ENCODE measurements around the gene VENTX. TPM values are rescaled to one million over a fixed set of nuclear protein-coding genes. Genes with fewer than 3 reads are reported as not detected.
A peak's percentile ranks its signal among the peaks of the same experiment; 100 is the strongest.

VENTX gene
- total RNA-seq, 1 experiment from 2014 or later = not detected

DNA sequence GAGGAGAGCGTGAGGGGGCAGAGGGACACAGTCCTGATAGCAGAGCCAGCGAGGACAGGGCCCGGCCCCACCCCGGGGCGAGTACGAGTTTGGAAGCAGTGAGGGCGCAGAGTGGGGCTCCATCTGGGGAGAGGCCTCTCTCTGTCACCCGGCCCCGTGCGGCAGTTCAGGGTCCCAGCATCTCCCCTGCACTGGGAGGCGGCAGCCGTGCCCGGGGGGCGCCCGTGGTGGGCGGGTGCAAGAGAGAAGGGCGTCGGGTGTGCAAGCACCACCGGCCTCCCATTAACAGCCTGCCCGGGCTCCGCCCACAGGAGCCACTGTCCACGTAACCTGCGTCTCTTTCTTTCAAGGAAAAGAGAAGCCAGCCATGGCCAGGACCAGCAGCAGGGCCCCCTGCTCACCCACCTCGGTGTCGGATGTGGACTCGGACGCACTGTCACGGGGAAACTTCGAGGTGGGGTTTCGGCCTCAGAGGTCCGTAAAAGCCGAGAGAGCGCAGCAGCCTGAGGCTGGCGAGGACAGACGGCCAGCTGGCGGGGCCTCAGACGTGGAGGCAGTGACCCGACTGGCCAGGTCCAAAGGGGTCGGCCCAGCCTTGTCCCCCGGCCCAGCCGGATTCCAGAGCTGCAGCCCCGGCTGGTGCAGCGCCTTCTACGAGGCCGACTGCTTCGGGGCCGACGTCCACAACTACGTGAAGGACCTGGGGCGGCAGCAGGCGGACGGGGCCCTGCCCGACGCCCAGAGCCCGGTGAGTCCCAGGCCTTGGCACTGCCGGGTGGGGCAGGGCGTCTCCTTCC, 36.3 kb upstream of the VENTX start:
- no peak for DNase-seq (ENCODE audit: low spot score)
- in situ Hi-C loops (cut with HindIII; ENCODE audit: low sequenced_read_pairs) = no loop called here

DNA sequence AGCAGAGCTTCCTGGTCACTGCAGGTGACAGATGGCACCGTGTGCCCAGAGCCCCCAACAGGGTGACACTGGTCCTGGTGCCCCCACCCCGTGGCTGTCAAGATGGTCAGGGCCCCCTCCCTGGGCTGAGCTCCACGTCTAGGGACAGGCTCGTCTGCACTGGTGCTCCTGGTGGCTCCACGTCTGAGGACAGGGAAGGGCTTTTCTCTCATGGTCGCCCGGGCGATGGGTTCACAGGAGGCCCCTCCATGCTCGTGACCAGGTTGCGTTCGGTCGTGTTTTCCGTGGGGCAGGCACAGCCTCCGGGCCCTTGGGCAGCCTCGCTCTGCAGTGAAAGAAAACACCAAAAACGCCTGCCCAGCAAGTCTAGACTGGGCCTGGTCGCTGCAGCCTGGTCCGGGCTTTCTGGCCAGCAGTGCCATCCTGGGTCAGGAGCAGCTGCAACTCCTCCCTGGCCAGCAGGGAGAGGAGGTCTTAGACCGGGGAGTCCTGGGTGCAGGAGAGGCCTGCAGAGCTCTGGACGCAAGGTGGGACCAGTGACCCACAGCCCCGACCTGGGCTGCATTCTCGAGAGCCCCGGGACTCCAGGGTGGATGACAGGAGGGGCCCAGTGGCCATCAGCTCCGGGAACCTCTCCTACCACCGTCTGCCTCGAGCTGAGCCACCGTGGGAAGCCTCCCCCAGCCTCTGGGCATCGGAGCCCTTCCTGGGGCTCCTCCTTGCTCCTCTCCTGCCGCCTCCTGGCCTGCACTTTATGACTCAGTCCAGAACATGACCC, 35.5 kb upstream of the VENTX start:
- in situ Hi-C loops (cut with HindIII; ENCODE audit: low sequenced_read_pairs) = no loop called here
- DNase-seq (ENCODE audit: low spot score) = no peak

GRCh38 chr10:133202778-133203651, 34.6 kb upstream of the VENTX start:
- in situ Hi-C loops (cut with HindIII; ENCODE audit: low sequenced_read_pairs) = no loop called here
- DNase-seq (ENCODE audit: low spot score) = no peak

DNA sequence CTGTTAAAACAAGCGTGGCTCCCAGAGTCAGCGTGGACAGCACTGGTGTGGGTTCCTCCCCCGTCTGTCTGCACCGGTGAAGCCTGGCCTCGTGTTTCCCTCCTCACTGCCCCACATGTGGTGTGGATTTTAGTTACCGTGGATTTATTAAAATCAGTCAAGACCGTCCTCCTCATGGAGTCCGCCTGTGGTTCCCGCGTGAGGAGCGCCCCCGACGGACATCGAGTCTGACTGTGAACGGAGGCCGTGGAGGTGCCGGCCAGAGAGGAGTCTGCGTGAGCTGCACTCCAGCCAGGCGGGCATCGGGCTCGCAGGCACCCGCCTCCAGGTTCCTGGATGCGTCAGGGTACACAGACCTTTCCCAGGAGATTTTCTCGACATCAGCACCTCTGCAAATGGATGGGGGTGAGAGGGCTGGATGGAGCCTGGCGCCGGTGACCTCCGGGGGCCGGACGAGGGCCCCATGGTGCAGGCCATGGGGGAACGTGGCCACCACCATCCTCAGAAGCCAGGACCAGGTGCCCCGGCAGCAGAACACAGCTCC, 33.9 kb upstream of the VENTX start:
- no peak for DNase-seq (ENCODE audit: low spot score)
- in situ Hi-C loops (cut with HindIII; ENCODE audit: low sequenced_read_pairs) = no loop called here

DNA sequence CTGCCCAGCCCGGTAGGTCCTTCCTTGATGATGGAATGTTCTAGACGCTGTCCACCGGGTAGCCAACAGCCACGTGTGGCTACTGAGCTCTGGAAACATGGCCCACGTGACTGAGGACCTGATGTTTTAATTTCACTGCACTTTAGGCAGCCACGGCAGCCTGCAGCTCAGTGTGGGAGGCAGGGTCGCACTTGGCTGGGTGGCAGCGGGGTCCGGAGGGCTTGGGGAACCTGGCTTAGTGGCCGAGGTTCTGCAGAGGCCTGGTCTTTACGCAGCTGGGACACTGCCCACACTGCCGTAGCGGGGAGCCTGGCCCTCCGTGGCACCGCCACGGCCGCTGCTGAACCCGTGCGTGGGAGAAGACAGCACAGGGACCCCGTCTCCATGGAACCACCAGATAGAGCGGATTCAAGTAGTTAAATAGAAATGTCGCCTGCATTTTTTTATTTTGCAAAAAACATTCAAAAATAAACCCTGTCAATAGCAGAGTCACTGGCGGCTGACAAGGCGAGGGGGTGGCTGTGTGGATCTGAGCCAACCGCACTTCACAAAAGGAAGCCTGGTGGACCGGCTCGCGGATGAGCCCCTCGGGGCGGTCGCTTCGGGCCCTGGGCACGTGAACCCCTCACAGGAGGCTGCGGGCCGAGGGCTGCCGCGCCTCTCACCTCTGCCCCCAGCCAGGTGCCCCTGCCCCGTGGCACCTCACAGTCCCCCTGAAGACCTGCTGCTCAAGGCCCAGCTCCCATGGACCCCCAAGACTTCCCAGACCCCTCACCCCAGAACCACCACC, 33.2 kb upstream of the VENTX start:
- DNase-seq (ENCODE audit: low spot score) = no peak
- in situ Hi-C loops (cut with HindIII; ENCODE audit: low sequenced_read_pairs) = no loop called here

- no peak for DNase-seq (ENCODE audit: low spot score)
- in situ Hi-C loops (cut with HindIII; ENCODE audit: low sequenced_read_pairs) = no loop called here
Observed at GRCh38 chr10:133205146-133205545, 32.5 kb upstream of the VENTX start.

DNA sequence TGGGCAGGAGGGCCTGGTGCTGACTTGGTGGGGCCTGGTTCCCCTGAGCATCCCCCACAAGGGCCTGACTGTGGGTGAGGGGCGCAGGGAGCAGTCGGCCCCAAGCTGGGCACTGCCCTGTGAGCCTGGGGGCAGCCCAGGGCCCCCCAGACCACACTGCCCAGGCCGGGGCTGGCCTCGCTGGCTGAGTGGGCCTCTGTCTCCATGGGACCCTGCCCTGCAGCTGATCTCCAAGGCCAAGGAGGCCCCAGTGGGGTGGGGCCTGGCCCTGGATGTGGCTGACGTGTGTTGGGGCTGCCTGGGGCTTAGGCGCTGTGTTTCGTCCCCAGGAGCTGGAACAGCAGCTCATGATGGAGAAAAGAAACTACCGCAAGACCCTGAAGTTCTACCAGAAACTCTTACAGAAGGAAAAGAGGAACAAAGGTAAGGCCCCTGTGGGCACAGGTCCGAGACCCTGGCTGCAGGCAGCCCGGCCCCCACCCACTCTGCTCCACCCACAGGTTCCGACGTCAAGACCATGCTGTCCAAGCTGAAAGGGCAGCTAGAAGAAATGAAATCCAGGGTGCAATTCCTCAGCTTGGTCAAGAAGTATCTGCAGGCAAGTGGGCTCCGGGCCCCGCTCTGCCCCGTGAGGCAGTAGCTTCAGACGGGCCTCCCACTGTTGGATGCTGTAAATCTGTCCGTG, 31.2 kb upstream of the VENTX start:
- no peak for DNase-seq (ENCODE audit: low spot score)
- in situ Hi-C loops (cut with HindIII; ENCODE audit: low sequenced_read_pairs) = no loop called here

DNA sequence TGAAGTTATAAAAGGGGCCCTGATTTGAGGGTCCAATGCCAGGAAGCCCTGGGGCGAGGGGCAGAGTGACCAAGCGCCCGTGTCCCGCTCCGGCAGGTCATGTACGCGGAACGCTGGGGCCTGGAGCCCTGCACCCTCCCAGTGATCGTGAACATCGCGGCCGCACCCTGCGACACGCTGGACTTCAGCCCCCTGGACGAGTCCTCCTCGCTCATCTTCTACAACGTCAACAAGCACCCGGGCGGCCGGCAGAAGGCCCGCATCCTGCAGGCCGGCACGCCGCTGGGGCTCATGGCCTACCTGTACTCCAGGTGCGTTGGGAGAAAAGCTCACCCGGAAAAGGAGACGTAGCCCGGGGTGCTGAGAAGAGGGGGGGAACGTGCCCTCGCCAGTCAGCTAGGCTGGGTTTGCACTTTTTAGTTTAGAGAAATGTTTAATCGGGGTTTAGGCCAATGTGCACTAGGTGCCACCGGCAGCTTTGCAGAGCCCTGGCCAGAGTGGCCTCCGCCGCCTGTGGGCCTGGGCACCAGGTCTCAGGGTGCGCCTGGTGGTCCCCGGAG, 30.5 kb upstream of the VENTX start:
- no peak for DNase-seq (ENCODE audit: low spot score)
- in situ Hi-C loops (cut with HindIII; ENCODE audit: low sequenced_read_pairs) = no loop called here

DNA sequence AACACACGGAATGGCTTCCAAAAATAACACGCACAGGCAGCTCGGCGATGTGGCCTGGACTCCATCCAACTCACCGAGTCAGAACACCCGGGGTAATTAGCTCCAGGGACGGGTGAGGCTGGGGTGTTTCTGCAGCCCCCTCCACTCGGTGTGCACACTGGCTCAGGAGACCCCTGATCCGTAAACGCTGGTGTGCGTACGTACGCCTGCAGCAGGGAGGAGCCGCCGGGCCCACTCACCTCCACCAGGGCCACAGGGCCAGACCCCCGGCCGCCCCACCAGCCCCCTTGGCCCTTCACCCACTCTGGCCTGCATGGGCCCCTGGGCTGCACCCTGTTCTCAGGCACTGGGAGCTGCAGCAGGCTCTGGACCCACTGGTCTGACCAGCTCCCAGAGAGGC, 30.0 kb upstream of the VENTX start:
- no peak for DNase-seq (ENCODE audit: low spot score)
- in situ Hi-C loops (cut with HindIII; ENCODE audit: low sequenced_read_pairs) = no loop called here

GRCh38 chr10:133208466-133208865, 29.2 kb upstream of the VENTX start:
- DNase-seq (ENCODE audit: low spot score) = no peak
- in situ Hi-C loops (cut with HindIII; ENCODE audit: low sequenced_read_pairs) = no loop called here

GRCh38 chr10:133209117-133209516, 28.5 kb upstream of the VENTX start:
- in situ Hi-C loops (cut with HindIII; ENCODE audit: low sequenced_read_pairs) = no loop called here
- no peak for DNase-seq (ENCODE audit: low spot score)

DNA sequence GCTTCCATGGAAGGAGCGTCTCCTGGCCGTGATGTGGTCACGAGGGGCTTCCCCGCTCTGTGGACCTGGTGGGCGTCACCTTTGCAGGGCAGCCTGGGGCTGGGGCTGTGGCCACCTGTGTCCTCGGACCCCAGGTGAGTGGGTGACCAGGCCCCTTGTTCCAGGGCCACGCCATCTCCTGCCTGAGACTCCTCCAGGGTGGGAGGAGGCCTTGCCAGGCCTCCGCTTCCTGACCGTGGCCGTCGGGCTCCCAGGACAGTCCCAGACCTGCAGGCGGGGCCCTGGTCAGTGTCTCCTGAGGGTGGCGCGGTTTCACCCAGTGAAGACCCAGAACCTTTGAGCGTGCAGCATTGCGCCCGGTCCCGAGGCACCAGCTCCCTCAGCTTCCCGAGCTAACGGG, 28.0 kb upstream of the VENTX start:
- no peak for DNase-seq (ENCODE audit: low spot score)
- in situ Hi-C loops (cut with HindIII; ENCODE audit: low sequenced_read_pairs) = no loop called here

GRCh38 chr10:133210398-133211140, 27.1 kb upstream of the VENTX start:
- DNase-seq (ENCODE audit: low spot score) = no peak
- in situ Hi-C loops (cut with HindIII; ENCODE audit: low sequenced_read_pairs) = no loop called here

DNA sequence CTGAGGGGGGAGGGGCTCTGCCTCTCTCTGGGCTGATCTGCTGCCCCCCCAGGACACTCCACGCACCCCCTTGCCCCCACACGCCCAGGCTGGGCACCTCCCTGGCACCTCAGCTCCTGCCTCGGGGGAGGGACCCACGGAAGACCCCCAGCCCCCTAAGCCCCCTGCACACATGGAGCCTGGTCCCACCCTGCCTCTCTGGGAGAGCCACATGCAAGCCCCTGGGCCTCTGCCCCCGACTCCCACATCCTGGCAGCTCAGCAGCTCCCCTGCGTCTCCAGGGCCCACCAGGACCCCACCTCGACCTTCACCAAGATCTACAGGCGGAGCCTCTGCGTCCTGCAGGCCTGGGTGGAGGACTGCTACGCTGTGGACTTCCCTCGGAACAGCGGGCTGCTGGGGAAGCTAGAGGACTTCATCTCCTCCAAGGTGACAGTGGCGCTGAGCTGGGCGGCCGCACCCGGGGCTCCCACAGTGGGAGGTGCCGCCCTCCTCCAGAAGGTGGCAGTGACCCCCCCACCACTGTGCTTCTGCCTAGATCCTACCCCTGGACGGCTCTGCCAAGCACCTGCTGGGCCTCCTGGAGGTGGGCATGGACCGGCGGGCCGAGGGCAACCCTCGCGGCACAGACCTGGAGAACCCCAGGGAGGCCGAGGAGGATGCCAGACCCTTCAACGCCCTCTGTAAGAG, 26.4 kb upstream of the VENTX start:
- no peak for DNase-seq (ENCODE audit: low spot score)

GRCh38 chr10:133211959-133212852, 25.4 kb upstream of the VENTX start:
- in situ Hi-C loops (cut with HindIII; ENCODE audit: low sequenced_read_pairs) = no loop called here

More for the DNA sequence above, 26.4 kb upstream of the VENTX start:
- in situ Hi-C loops (cut with HindIII; ENCODE audit: low sequenced_read_pairs) = no loop called here

More at GRCh38 chr10:133211959-133212852, 25.4 kb upstream of the VENTX start:
- peak; percentile 26 for DNase-seq (ENCODE audit: low spot score)
